ENCODE data around the gene HSF4.
"Not testable (repeated sequence)": the region's sequence is repeated elsewhere in the genome, so short reads cannot be mapped to it uniquely, and the experiment has no call there.

The HSF4 gene

DNA sequence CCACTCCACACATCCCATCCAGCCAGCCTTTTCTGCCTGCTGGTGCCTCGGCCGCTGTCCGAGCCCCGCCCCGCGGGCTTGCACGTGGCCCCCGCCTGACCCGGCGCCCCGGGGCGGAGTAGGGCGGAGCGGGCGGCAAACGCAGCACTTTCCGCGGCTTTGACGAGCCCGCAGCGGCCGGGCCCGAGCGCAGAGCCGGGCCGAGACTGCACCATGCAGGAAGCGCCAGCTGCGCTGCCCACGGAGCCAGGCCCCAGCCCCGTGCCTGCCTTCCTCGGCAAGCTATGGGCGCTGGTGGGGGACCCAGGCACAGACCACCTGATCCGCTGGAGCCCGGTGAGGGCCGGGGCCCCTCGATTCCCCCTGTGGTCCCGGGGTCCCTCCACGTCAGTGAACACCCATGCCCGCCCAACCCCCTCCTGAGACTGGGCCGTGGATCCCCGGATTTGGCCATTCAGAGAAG lies at the start of gene HSF4:
Gene HSF4, plus strand, starts transcription at position 147 of the 463 bp plus-strand sequence. Its CDS starts 67 bp downstream, at position 214.
- H3K27ac ChIP-seq (ENCODE audit: low read length): no peak within 1 kb of the TSS
- peak within 1 kb of the TSS; percentile 42; the same call in 1 of the 2 replicates for H3K4me3 ChIP-seq (ENCODE audit: low read length)
- H3K4me1 ChIP-seq (ENCODE audit: insufficient read depth, low read length): no peaks in the 10 kb centered on the region
- peaks cover 100% of the 10 kb centered on the region for H3K27me3 ChIP-seq (ENCODE audit: insufficient read depth, low read length)
- peaks cover 10% of the 10 kb centered on the region for H3K9me3 ChIP-seq (ENCODE audit: insufficient read depth, low read depth, low read length)
- no peak within 1 kb of the TSS for H3K9ac ChIP-seq (ENCODE audit: low read depth, low read length)
- H3K36me3 ChIP-seq (ENCODE audit: insufficient read depth, low read depth, low read length): no peaks in the 10 kb centered on the region

DNA sequence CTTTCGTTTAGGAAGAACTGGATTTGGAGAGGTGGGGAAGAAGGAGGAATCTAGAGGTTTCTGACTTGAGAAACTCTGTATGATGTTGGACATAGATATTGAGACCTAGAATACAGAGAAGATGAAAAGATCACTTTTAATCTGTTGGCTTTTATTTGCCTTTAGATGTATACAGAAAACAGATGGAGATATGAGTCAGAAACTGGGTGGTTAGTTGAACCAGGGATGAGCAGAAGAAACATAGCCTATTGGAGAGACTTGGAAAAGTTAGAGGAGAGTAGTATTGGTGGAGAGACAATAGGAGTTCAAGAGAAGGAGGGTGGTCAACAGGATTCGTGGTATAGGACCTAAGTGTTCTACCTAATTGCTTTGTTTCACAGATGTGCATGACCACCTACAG lies 49.8 kb upstream of the HSF4 start:
- Histone ChIP-seq H3K9ac (ENCODE audit: low read depth, low read length) (no peak overlapping the region), H3K36me3 (ENCODE audit: insufficient read depth, low read depth, low read length) (no peaks in the 10 kb centered on the region), H3K4me3 (ENCODE audit: low read length) (no peak overlapping the region)

DNA sequence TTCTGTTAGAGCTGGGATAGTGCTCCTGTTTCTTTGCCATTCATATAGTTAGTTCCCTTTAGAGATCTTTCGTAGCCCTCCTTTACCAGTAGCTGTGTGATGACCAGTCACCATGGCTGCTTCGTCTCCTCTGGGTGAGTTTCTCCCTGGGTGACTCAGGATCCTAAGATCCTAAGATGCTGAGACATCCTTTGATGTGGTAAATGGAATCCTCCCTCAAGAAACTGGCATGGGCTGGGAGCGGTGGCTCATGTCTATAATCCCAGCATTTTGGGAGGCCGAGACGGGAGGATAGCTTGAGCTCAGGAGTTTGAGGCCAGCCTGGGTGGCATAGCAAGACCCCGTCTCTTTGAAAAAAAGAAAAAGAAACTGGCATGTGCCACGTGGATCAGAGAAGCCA lies 48.9 kb upstream of the HSF4 start:
- Histone ChIP-seq H3K36me3 (ENCODE audit: insufficient read depth, low read depth, low read length) (peaks cover 2% of the 10 kb centered on the region; the same call in 1 of the 2 replicates), H3K4me3 (ENCODE audit: low read length) (no peak overlapping the region), H3K27me3 (ENCODE audit: insufficient read depth, low read length) (no peaks in the 10 kb centered on the region), H3K9me3 (ENCODE audit: insufficient read depth, low read depth, low read length) (no peaks in the 10 kb centered on the region), H3K9ac (ENCODE audit: low read depth, low read length) (no peak overlapping the region), H3K27ac (ENCODE audit: low read length) (no peak overlapping the region), H3K4me1 (ENCODE audit: insufficient read depth, low read length) (peaks cover 8% of the 10 kb centered on the region; the same call in 1 of the 2 replicates)

More for the DNA sequence above, 49.8 kb upstream of the HSF4 start:
- Histone ChIP-seq H3K27me3 (ENCODE audit: insufficient read depth, low read length) (no peaks in the 10 kb centered on the region), H3K4me1 (ENCODE audit: insufficient read depth, low read length) (peaks cover 8% of the 10 kb centered on the region; the same call in 1 of the 2 replicates), H3K27ac (ENCODE audit: low read length) (no peak overlapping the region), H3K9me3 (ENCODE audit: insufficient read depth, low read depth, low read length) (no peaks in the 10 kb centered on the region)

DNA sequence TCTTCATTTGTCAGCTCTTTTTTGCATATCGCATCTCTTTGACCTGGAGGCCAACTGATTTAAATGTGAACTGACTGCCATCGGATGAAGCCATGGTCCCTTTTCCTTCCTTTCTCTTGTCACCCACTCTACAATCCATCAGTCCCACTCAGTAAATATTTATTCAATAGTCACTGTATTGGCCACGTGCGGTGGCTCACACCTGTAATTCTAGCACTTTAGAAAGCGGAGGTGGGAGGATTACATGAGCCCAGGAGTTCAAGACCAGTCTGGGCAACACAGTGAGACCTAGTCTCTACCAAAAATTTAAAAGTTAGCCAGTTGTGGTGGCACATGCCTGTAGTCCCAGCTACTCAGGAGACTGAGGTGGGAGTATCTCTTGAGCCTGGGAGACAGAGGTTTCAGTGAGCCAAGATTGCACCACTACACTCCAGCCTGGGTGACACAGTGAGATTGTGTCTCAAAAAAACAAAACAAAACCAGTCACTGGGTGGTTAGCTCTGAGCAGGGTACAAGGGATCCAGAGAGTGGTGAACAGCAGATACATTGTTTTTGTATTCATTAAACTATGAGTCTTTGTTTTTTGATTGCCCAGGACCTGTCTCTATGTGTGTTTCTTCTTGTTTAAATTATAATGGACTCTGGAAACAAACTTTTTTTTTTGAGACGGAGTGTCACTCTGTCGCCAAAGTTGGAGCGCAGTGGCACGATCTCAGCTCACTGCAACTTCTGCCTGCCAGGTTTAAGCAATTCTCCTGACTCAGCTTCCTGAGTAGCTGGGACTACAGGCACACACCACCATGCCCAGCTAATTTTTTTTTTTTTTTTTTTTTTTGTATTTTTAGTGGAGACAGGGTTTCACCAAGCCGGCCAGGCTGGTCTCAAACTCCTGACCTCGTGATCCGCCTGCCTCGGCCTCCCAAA lies 47.9 kb upstream of the HSF4 start:
- H3K27ac ChIP-seq (ENCODE audit: low read length): no peak overlapping the region
- H3K27me3 ChIP-seq (ENCODE audit: insufficient read depth, low read length): no peaks in the 10 kb centered on the region
- peaks cover 6% of the 10 kb centered on the region; the same call in 1 of the 2 replicates for H3K36me3 ChIP-seq (ENCODE audit: insufficient read depth, low read depth, low read length)
- 0 out of 2 replicates have a peak, but pooled peaks cover 4% of the 10 kb centered on the region for H3K4me1 ChIP-seq (ENCODE audit: insufficient read depth, low read length)
- H3K9me3 ChIP-seq (ENCODE audit: insufficient read depth, low read depth, low read length): no peaks in the 10 kb centered on the region
- H3K4me3 ChIP-seq (ENCODE audit: low read length): no peak overlapping the region
- H3K9ac ChIP-seq (ENCODE audit: low read depth, low read length): no peak overlapping the region

GRCh38 chr16:67117716-67118115 lies 46.8 kb upstream of the HSF4 start:
- Histone ChIP-seq H3K4me3 (ENCODE audit: low read length) (no peak overlapping the region), H3K9ac (ENCODE audit: low read depth, low read length) (no peak overlapping the region), H3K27ac (ENCODE audit: low read length) (no peak overlapping the region), H3K4me1 (ENCODE audit: insufficient read depth, low read length) (0 out of 2 replicates have a peak, but pooled peaks cover 4% of the 10 kb centered on the region), H3K27me3 (ENCODE audit: insufficient read depth, low read length) (no peaks in the 10 kb centered on the region), H3K36me3 (ENCODE audit: insufficient read depth, low read depth, low read length) (peaks cover 16% of the 10 kb centered on the region), H3K9me3 (ENCODE audit: insufficient read depth, low read depth, low read length) (no peaks in the 10 kb centered on the region)

GRCh38 chr16:67120025-67120424 lies 44.5 kb upstream of the HSF4 start:
- Histone ChIP-seq H3K4me1 (ENCODE audit: insufficient read depth, low read length) (0 out of 2 replicates have a peak, but pooled peaks cover 4% of the 10 kb centered on the region), H3K9ac (ENCODE audit: low read depth, low read length) (no peak overlapping the region), H3K9me3 (ENCODE audit: insufficient read depth, low read depth, low read length) (no peaks in the 10 kb centered on the region), H3K36me3 (ENCODE audit: insufficient read depth, low read depth, low read length) (peaks cover 23% of the 10 kb centered on the region), H3K27me3 (ENCODE audit: insufficient read depth, low read length) (no peaks in the 10 kb centered on the region), H3K4me3 (ENCODE audit: low read length) (no peak overlapping the region), H3K27ac (ENCODE audit: low read length) (no peak overlapping the region)

GRCh38 chr16:67122799-67123198 lies 41.7 kb upstream of the HSF4 start:
- peaks cover 32% of the 10 kb centered on the region for H3K36me3 ChIP-seq (ENCODE audit: insufficient read depth, low read depth, low read length)
- not testable (repeated sequence) for H3K27ac ChIP-seq (ENCODE audit: low read length); H3K4me1 ChIP-seq (ENCODE audit: insufficient read depth, low read length); H3K4me3 ChIP-seq (ENCODE audit: low read length); H3K9ac ChIP-seq (ENCODE audit: low read depth, low read length); H3K9me3 ChIP-seq (ENCODE audit: insufficient read depth, low read depth, low read length); H3K27me3 ChIP-seq (ENCODE audit: insufficient read depth, low read length)

GRCh38 chr16:67128417-67128816 lies 36.1 kb upstream of the HSF4 start:
- Histone ChIP-seq H3K36me3 (ENCODE audit: insufficient read depth, low read depth, low read length) (peaks cover 50% of the 10 kb centered on the region), H3K4me1 (ENCODE audit: insufficient read depth, low read length) (no peaks in the 10 kb centered on the region), H3K9me3 (ENCODE audit: insufficient read depth, low read depth, low read length) (no peaks in the 10 kb centered on the region), H3K27ac (ENCODE audit: low read length) (no peak overlapping the region), H3K4me3 (ENCODE audit: low read length) (no peak overlapping the region), H3K9ac (ENCODE audit: low read depth, low read length) (no peak overlapping the region), H3K27me3 (ENCODE audit: insufficient read depth, low read length) (no peaks in the 10 kb centered on the region)

DNA sequence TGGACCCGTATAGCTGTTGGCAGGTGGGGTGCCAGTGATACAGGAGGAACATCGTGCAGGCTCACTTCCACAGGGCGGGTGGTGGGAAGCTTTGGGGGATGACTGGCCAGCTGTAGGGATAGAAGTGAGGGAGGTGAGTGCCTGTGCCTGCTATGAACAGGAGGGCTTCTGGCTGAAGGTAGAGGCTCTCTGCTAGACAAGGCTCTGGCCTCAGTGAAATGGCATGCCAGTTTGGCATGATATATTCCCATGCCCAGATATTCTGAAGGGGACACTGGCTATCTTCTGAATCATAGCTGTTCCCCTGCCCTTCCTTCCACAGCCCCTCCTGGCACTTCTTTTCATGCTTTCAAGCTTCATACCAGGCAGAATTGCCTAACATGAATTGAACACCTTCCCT lies 35.7 kb upstream of the HSF4 start:
- H3K27ac ChIP-seq (ENCODE audit: low read length): no peak overlapping the region

GRCh38 chr16:67129422-67129821 lies 35.1 kb upstream of the HSF4 start:
- Histone ChIP-seq H3K27ac (ENCODE audit: low read length) (no peak overlapping the region), H3K9me3 (ENCODE audit: insufficient read depth, low read depth, low read length) (no peaks in the 10 kb centered on the region), H3K9ac (ENCODE audit: low read depth, low read length) (no peak overlapping the region), H3K36me3 (ENCODE audit: insufficient read depth, low read depth, low read length) (peaks cover 51% of the 10 kb centered on the region), H3K4me3 (ENCODE audit: low read length) (no peak overlapping the region), H3K27me3 (ENCODE audit: insufficient read depth, low read length) (no peaks in the 10 kb centered on the region), H3K4me1 (ENCODE audit: insufficient read depth, low read length) (no peaks in the 10 kb centered on the region)

More for the DNA sequence above, 35.7 kb upstream of the HSF4 start:
- Histone ChIP-seq H3K27me3 (ENCODE audit: insufficient read depth, low read length) (no peaks in the 10 kb centered on the region), H3K4me3 (ENCODE audit: low read length) (no peak overlapping the region), H3K4me1 (ENCODE audit: insufficient read depth, low read length) (no peaks in the 10 kb centered on the region), H3K36me3 (ENCODE audit: insufficient read depth, low read depth, low read length) (peaks cover 46% of the 10 kb centered on the region), H3K9me3 (ENCODE audit: insufficient read depth, low read depth, low read length) (no peaks in the 10 kb centered on the region), H3K9ac (ENCODE audit: low read depth, low read length) (no peak overlapping the region)

- Histone ChIP-seq H3K4me1 (ENCODE audit: insufficient read depth, low read length) (no peaks in the 10 kb centered on the region), H3K4me3 (ENCODE audit: low read length) (no peak overlapping the region), H3K36me3 (ENCODE audit: insufficient read depth, low read depth, low read length) (peaks cover 81% of the 10 kb centered on the region), H3K9ac (ENCODE audit: low read depth, low read length) (no peak overlapping the region), H3K9me3 (ENCODE audit: insufficient read depth, low read depth, low read length) (no peaks in the 10 kb centered on the region), H3K27me3 (ENCODE audit: insufficient read depth, low read length) (no peaks in the 10 kb centered on the region), H3K27ac (ENCODE audit: low read length) (no peak overlapping the region)
Measured at GRCh38 chr16:67137605-67138004, 26.9 kb upstream of the HSF4 start.

GRCh38 chr16:67141391-67141790 lies 23.2 kb upstream of the HSF4 start:
- Histone ChIP-seq H3K4me3 (ENCODE audit: low read length) (no peak overlapping the region), H3K9me3 (ENCODE audit: insufficient read depth, low read depth, low read length) (no peaks in the 10 kb centered on the region), H3K27ac (ENCODE audit: low read length) (no peak overlapping the region), H3K36me3 (ENCODE audit: insufficient read depth, low read depth, low read length) (peaks cover 86% of the 10 kb centered on the region), H3K27me3 (ENCODE audit: insufficient read depth, low read length) (no peaks in the 10 kb centered on the region), H3K9ac (ENCODE audit: low read depth, low read length) (no peak overlapping the region), H3K4me1 (ENCODE audit: insufficient read depth, low read length) (no peaks in the 10 kb centered on the region)

Measured in iPS-20b (cell line).